ENCODE data around the gene HS1BP3. TPM values are rescaled to one million over a fixed set of nuclear protein-coding genes. Genes with fewer than 3 reads are reported as not detected.

The HS1BP3 gene
- total RNA-seq, 1 donor from 2014 or later: 19.6 TPM

DNA sequence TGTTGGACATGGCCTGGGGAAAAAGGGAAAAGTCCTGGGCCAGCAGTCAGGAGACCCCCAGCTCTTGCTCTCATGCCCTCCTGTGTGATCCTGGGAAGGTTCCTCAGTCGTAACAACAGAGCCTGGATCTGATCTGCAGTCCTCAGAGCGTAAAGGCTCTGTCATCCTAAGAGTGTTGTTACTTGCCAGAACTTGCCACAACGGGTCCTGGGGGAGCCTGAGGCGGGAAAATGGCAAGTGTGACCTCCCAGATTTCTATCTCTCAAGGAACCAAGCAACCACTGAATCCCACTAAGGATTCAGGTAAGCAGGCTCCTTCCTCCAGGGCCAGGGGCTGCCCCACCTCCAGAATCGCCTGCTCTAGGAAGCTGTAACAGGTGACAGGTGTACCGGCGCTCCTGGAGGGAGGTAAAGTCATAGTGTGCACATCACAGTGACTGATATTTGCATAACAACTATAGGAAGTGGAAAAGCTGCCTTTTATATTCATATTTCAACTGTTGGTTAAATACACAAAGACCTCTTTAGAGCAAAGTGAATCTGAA, 18.4 kb downstream of the HS1BP3 start:
- Mint-ChIP-seq H3K9me3 (no peaks in the 10 kb centered on the region), H3K4me3 (no peak overlapping the region), H3K27me3 (ENCODE audit: low read depth) (peaks cover 2% of the 10 kb centered on the region), H3K27ac (ENCODE audit: unreplicated experiment) (no peak overlapping the region), H3K4me1 (peaks cover 36% of the 10 kb centered on the region), H3K36me3 (ENCODE audit: low read depth) (no peaks in the 10 kb centered on the region)
- TF ChIP-seq, protein P1, sequence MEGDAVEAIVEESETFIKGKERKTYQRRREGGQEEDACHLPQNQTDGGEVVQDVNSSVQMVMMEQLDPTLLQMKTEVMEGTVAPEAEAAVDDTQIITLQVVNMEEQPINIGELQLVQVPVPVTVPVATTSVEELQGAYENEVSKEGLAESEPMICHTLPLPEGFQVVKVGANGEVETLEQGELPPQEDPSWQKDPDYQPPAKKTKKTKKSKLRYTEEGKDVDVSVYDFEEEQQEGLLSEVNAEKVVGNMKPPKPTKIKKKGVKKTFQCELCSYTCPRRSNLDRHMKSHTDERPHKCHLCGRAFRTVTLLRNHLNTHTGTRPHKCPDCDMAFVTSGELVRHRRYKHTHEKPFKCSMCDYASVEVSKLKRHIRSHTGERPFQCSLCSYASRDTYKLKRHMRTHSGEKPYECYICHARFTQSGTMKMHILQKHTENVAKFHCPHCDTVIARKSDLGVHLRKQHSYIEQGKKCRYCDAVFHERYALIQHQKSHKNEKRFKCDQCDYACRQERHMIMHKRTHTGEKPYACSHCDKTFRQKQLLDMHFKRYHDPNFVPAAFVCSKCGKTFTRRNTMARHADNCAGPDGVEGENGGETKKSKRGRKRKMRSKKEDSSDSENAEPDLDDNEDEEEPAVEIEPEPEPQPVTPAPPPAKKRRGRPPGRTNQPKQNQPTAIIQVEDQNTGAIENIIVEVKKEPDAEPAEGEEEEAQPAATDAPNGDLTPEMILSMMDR (conservative IDR thresholded peaks at IDR 0.05): no peak
- DNase-seq (ENCODE audit: low read depth, low spot score): no peak

- H3K27ac Mint-ChIP-seq (ENCODE audit: unreplicated experiment): no peak overlapping the region
- DNase-seq (ENCODE audit: low read depth, low spot score): no peak
- H3K9me3 Mint-ChIP-seq: no peaks in the 10 kb centered on the region
- peaks cover 44% of the 10 kb centered on the region for H3K4me1 Mint-ChIP-seq
- H3K4me3 Mint-ChIP-seq: no peak overlapping the region
- TF ChIP-seq, protein P1 (conservative IDR thresholded peaks at IDR 0.05): no peak
- no peaks in the 10 kb centered on the region for H3K36me3 Mint-ChIP-seq (ENCODE audit: low read depth)
- peaks cover 2% of the 10 kb centered on the region for H3K27me3 Mint-ChIP-seq (ENCODE audit: low read depth)
These were observed 19.1 kb downstream of the HS1BP3 start for GRCh38 chr2:20631617-20632307.

GRCh38 chr2:20630967-20631366, 19.9 kb downstream of the HS1BP3 start:
- no peak for DNase-seq (ENCODE audit: low read depth, low spot score)
- TF ChIP-seq, protein P1 (conservative IDR thresholded peaks at IDR 0.05): no peak
- Mint-ChIP-seq H3K4me1 (peaks cover 47% of the 10 kb centered on the region), H3K4me3 (no peak overlapping the region), H3K36me3 (ENCODE audit: low read depth) (no peaks in the 10 kb centered on the region), H3K9me3 (no peaks in the 10 kb centered on the region), H3K27me3 (ENCODE audit: low read depth) (peaks cover 2% of the 10 kb centered on the region), H3K27ac (ENCODE audit: unreplicated experiment) (no peak overlapping the region)

DNA sequence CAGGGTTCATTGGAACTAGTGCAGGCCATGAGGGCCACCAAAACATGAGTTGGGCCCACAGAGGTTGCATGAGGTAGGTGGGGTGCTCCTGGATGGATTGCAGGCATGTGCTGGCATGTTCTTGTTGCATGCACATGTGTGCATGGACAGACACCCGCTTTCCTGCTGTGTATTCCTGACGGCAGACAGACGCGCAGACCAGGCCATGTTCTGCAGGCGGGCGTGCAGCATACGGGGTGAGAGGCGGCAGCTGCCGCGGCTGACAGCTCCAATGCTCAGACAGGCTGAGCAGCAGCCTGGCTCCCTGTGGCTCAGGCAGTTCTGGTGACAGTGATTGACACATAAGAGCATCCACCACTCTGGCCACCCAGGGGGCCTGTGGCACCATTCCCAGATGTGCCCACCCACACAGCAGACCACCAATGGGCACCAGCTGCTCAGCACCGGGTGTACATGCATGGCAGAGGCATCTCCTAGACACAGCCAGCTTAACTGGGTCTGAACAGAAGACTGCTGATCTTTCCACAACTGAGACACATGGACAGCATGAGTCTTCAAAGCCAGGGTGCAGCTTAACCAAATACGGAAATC, 21.2 kb downstream of the HS1BP3 start:
- TF ChIP-seq, protein P1 (conservative IDR thresholded peaks at IDR 0.05): no peak
- H3K4me3 Mint-ChIP-seq: no peak overlapping the region
- H3K27ac Mint-ChIP-seq (ENCODE audit: unreplicated experiment): no peak overlapping the region

DNA sequence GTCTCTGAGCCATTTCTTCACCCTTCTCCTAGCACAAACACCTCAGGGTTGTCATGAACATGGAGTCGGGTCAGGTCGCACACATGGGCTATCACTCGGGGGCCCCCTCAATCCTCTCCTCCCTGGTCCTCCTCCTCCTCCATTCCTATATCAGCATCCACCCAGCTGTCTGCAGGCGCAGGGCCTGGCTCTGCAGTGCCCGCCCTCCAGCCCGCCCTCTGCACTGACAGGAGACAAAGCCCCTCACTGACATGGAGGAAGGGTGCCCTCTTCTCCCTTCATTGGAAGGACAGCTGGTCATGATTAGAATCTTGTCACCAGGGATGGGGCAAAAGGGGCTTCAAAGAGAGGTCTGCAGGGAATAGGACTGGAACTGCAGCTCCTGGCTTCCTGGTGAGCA, 21.7 kb downstream of the HS1BP3 start:
- H3K4me3 Mint-ChIP-seq: no peak overlapping the region
- no peak overlapping the region for H3K27ac Mint-ChIP-seq (ENCODE audit: unreplicated experiment)
- DNase-seq (ENCODE audit: low read depth, low spot score): no peak

More for the DNA sequence above, 21.2 kb downstream of the HS1BP3 start:
- H3K4me1 Mint-ChIP-seq: peaks cover 40% of the 10 kb centered on the region
- H3K36me3 Mint-ChIP-seq (ENCODE audit: low read depth): no peaks in the 10 kb centered on the region
- peaks cover 2% of the 10 kb centered on the region for H3K27me3 Mint-ChIP-seq (ENCODE audit: low read depth)
- DNase-seq (ENCODE audit: low read depth, low spot score): no peak
- H3K9me3 Mint-ChIP-seq: no peaks in the 10 kb centered on the region

More for the DNA sequence above, 21.7 kb downstream of the HS1BP3 start:
- TF ChIP-seq, protein P1 (conservative IDR thresholded peaks at IDR 0.05): no peak
- Mint-ChIP-seq H3K36me3 (ENCODE audit: low read depth) (no peaks in the 10 kb centered on the region), H3K9me3 (no peaks in the 10 kb centered on the region), H3K4me1 (peaks cover 40% of the 10 kb centered on the region), H3K27me3 (ENCODE audit: low read depth) (peaks cover 2% of the 10 kb centered on the region)

Data from neural crest cell (in vitro differentiated cells).